SK-N-MC (cell line): ENCODE results near the gene MIER2.

Source experiments
- EZH2 ChIP-seq: fragments of 200-600 bp; sonication (generic); IDR thresholded peaks from one replicate; pipeline ENCODE4 v1.6.1; 2017; ENCODE audit warnings: antibody characterized with exemption
- FOXP2 ChIP-seq: optimal IDR thresholded peaks from 2 replicates; pipeline ENCODE3; 2011; ENCODE audit warnings: mild to moderate bottlenecking, moderate library complexity; ENCODE audit not compliant: insufficient read depth; ENCODE audit errors: extremely low read length, control extremely low read depth
- POLR2AphosphoS5 ChIP-seq: IDR thresholded peaks from 2 replicates; pipeline ENCODE4 v1.6.1; 2012; ENCODE audit warnings: mild to moderate bottlenecking, low read depth, low read length, borderline replicate concordance

DNA sequence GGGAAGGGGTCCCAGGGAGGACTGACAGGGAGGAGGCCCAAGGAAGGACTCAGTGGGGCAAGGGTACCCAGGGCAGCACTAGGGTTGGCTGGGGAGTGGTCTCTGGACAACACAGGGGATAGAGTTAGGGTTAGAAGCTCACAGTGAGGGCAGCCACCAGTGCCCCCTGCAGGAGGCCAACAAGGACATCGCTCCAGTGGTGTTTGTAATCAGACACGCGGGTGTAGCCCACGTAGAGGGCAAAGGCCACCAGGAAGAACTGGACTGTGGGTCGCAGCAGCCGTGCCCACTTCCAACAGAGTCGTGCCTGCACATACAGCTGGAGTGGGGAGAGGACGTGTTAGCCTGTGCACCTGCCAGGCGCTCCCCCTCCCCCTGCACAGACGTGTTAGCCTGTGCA is 62.6 kb downstream of the MIER2 start:
- TF ChIP-seq EZH2 = no peak
- no peak for TF ChIP-seq POLR2AphosphoS5
- TF ChIP-seq FOXP2 = no peak
